Neuron (in vitro differentiated cells): Measurements from ENCODE around the gene PM20D1.

ENCODE experiments used
- H2AFZ ChIP-seq: one replicate; pipeline ENCODE4 v1.6.1; 2013; ENCODE audit warnings: low read depth, mild to moderate bottlenecking, inconsistent platforms, low read length, moderate library complexity
- H3K27me3 ChIP-seq: one replicate; pipeline ENCODE4 v1.6.1; 2013; ENCODE audit warnings: low read length; ENCODE audit not compliant: insufficient read depth
- H3K36me3 ChIP-seq: one replicate; pipeline ENCODE4 v1.6.1; 2013; ENCODE audit warnings: low read length; ENCODE audit not compliant: insufficient read depth
- H3K4me1 ChIP-seq: one replicate; pipeline ENCODE4 v1.6.1; 2013; ENCODE audit warnings: low read length; ENCODE audit not compliant: insufficient read depth
- H3K4me3 ChIP-seq: 2 replicates; pipeline ENCODE4 v1.5.1; 2013; ENCODE audit warnings: mild to moderate bottlenecking, low read length, moderate library complexity
- H3K9me3 ChIP-seq: one replicate; pipeline ENCODE4 v1.6.1; 2013; ENCODE audit warnings: low read length

The PM20D1 gene

GRCh38 chr1:205810448-205811157, 39.3 kb downstream of the PM20D1 start:
- Histone ChIP-seq H3K4me3 (no peak overlapping the region), H3K27me3 (no peaks in the 10 kb centered on the region), H3K4me1 (peaks cover 25% of the 10 kb centered on the region), H3K9me3 (no peaks in the 10 kb centered on the region), H3K36me3 (peaks cover 16% of the 10 kb centered on the region), H2AFZ (no peak overlapping the region)

GRCh38 chr1:205809942-205810345, 40.0 kb downstream of the PM20D1 start:
- Histone ChIP-seq H3K4me1 (peaks cover 25% of the 10 kb centered on the region), H3K27me3 (no peaks in the 10 kb centered on the region), H2AFZ (no peak overlapping the region), H3K36me3 (peaks cover 16% of the 10 kb centered on the region), H3K4me3 (no peak overlapping the region), H3K9me3 (no peaks in the 10 kb centered on the region)

- Histone ChIP-seq H3K27me3 (no peaks in the 10 kb centered on the region), H3K9me3 (no peaks in the 10 kb centered on the region), H3K36me3 (peaks cover 16% of the 10 kb centered on the region), H3K4me1 (peaks cover 25% of the 10 kb centered on the region), H2AFZ (no peak overlapping the region), H3K4me3 (no peak overlapping the region)
These were observed 40.5 kb downstream of the PM20D1 start for GRCh38 chr1:205809469-205809868.

GRCh38 chr1:205805082-205805711, 44.7 kb downstream of the PM20D1 start:
- Histone ChIP-seq H3K36me3 (peaks cover 14% of the 10 kb centered on the region), H3K4me1 (no peaks in the 10 kb centered on the region), H3K27me3 (no peaks in the 10 kb centered on the region), H3K9me3 (no peaks in the 10 kb centered on the region), H2AFZ (no peak overlapping the region), H3K4me3 (no peak overlapping the region)

GRCh38 chr1:205804605-205805004, 45.3 kb downstream of the PM20D1 start:
- Histone ChIP-seq H3K9me3 (no peaks in the 10 kb centered on the region), H3K4me3 (no peak overlapping the region), H3K4me1 (no peaks in the 10 kb centered on the region), H2AFZ (no peak overlapping the region), H3K36me3 (peaks cover 11% of the 10 kb centered on the region), H3K27me3 (no peaks in the 10 kb centered on the region)

GRCh38 chr1:205803986-205804385, 45.9 kb downstream of the PM20D1 start:
- Histone ChIP-seq H3K4me1 (no peaks in the 10 kb centered on the region), H3K9me3 (no peaks in the 10 kb centered on the region), H3K36me3 (peaks cover 13% of the 10 kb centered on the region), H3K4me3 (no peak overlapping the region), H3K27me3 (no peaks in the 10 kb centered on the region), H2AFZ (no peak overlapping the region)

GRCh38 chr1:205802060-205802459, 47.9 kb downstream of the PM20D1 start:
- Histone ChIP-seq H3K4me1 (no peaks in the 10 kb centered on the region), H2AFZ (no peak overlapping the region), H3K27me3 (no peaks in the 10 kb centered on the region), H3K9me3 (no peaks in the 10 kb centered on the region), H3K36me3 (peaks cover 27% of the 10 kb centered on the region), H3K4me3 (no peak overlapping the region)

GRCh38 chr1:205800981-205801703, 48.8 kb downstream of the PM20D1 start:
- H3K36me3 ChIP-seq, result peaks cover 35% of the 10 kb centered on the region
- no peaks in the 10 kb centered on the region for H3K9me3 ChIP-seq
- H3K4me1 ChIP-seq, result no peaks in the 10 kb centered on the region
- no peak overlapping the region for H3K4me3 ChIP-seq
- H3K27me3 ChIP-seq, result no peaks in the 10 kb centered on the region
- no peak overlapping the region for H2AFZ ChIP-seq

GRCh38 chr1:205800427-205800826, 49.5 kb downstream of the PM20D1 start:
- Histone ChIP-seq H3K9me3 (no peaks in the 10 kb centered on the region), H3K27me3 (no peaks in the 10 kb centered on the region), H3K4me3 (no peak overlapping the region), H2AFZ (no peak overlapping the region), H3K36me3 (peaks cover 41% of the 10 kb centered on the region), H3K4me1 (no peaks in the 10 kb centered on the region)

- H3K27me3 ChIP-seq, result no peaks in the 10 kb centered on the region
- H3K4me3 ChIP-seq, result no peak overlapping the region
- no peak overlapping the region for H2AFZ ChIP-seq
- no peaks in the 10 kb centered on the region for H3K4me1 ChIP-seq
- no peaks in the 10 kb centered on the region for H3K9me3 ChIP-seq
- H3K36me3 ChIP-seq, result peaks cover 52% of the 10 kb centered on the region
These were observed 51.4 kb downstream of the PM20D1 start for GRCh38 chr1:205798577-205798976.

GRCh38 chr1:205797168-205797567, 52.8 kb downstream of the PM20D1 start:
- Histone ChIP-seq H3K9me3 (no peaks in the 10 kb centered on the region), H3K4me3 (no peak overlapping the region), H3K27me3 (no peaks in the 10 kb centered on the region), H3K36me3 (peaks cover 60% of the 10 kb centered on the region), H3K4me1 (no peaks in the 10 kb centered on the region), H2AFZ (no peak overlapping the region)

GRCh38 chr1:205794011-205794730, 55.8 kb downstream of the PM20D1 start:
- Histone ChIP-seq H2AFZ (no peak overlapping the region), H3K4me3 (no peak overlapping the region), H3K4me1 (no peaks in the 10 kb centered on the region), H3K36me3 (peaks cover 56% of the 10 kb centered on the region), H3K27me3 (no peaks in the 10 kb centered on the region), H3K9me3 (no peaks in the 10 kb centered on the region)
